Measurements from ENCODE around the gene IRF7.
A peak's percentile ranks its signal among the peaks of the same experiment; 100 is the strongest.

IRF7 gene

DNA sequence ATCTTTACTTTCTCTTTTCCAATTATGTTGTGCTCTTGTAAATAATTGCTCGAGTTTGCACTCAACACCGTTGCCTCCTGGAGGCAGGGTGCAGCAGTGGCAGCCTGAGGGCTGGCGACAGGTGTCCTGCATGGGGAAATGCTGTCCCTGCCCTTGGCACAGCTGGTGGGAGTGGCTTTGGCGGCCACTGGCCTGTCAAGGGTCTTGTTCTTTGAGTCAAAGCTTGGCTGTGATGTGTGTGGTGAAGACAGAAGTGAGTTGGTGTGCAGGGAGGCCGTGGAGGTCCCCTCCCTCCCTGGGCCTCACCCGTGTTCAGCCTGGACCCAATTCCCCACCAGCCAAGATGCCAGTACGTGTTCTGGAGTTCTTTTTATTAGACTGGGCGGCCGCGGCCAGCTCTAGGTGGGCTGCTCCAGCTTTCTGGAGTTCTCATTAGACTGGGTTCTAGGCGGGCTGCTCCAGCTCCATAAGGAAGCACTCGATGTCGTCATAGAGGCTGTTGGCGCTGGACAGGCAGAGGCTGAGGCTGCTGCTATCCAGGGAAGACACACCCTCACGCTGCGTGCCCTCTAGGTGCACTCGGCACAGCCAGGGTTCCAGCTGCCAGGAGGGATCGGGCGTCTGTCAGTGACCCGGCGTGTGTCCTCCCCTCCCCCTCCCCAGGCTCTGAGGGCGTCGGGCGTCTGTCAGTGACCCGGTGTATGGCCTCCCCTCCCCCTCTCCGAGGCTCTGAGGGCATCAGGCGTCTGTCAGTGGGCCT is 3.4 kb downstream of the IRF7 start:
- TF ChIP-seq CTCF (IDR thresholded peaks at IDR 0.05; ENCODE audit: extremely low read depth, insufficient read depth, missing control alignments): peak; percentile 29
- in situ Hi-C loops (cut with MboI; ENCODE audit: low pct_unique_long_range_greater_than_20kb, low sequenced_read_pairs, unreplicated experiment): no loop called here
- DNase-seq (ENCODE audit: low spot score): no peak

- in situ Hi-C loops (cut with MboI; ENCODE audit: low pct_unique_long_range_greater_than_20kb, low sequenced_read_pairs, unreplicated experiment): no loop called here
- TF ChIP-seq CTCF (IDR thresholded peaks at IDR 0.05; ENCODE audit: extremely low read depth, insufficient read depth, missing control alignments): no peak
These were observed 4.5 kb downstream of the IRF7 start for GRCh38 chr11:611001-611996.

GRCh38 chr11:610146-610801 is 5.5 kb downstream of the IRF7 start:
- no peak for DNase-seq (ENCODE audit: low spot score)
- no peak for TF ChIP-seq CTCF (IDR thresholded peaks at IDR 0.05; ENCODE audit: extremely low read depth, insufficient read depth, missing control alignments)
- in situ Hi-C loops (cut with MboI; ENCODE audit: low pct_unique_long_range_greater_than_20kb, low sequenced_read_pairs, unreplicated experiment): no loop called here

More at GRCh38 chr11:611001-611996, 4.5 kb downstream of the IRF7 start:
- no peak for DNase-seq (ENCODE audit: low spot score)

DNA sequence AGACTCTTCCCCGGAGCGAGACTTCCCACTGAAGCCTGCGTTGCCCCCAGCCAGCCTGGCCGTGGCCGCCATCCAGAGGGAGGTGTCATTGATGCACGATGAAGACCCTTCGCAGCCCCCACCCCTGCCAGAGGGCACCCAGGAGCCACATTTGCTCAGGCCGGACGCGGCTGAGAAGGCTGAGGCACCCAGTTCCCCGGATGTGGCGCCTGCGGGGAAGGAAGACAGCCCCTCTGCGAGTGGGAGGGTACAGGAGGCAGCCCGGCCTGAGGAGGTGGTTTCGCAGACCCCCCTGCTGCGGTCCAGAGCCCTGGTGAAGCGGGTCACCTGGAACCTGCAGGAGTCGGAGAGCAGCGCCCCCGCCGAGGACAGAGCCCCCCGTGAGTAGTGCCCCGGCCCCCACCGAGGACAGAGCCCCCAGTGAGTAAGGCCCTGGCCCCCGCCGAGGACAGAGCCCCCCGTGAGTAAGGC is 6.4 kb downstream of the IRF7 start:
- no peak for TF ChIP-seq CTCF (IDR thresholded peaks at IDR 0.05; ENCODE audit: extremely low read depth, insufficient read depth, missing control alignments)
- DNase-seq (ENCODE audit: low spot score): no peak
- in situ Hi-C loops (cut with MboI; ENCODE audit: low pct_unique_long_range_greater_than_20kb, low sequenced_read_pairs, unreplicated experiment): no loop called here

- in situ Hi-C loops (cut with MboI; ENCODE audit: low pct_unique_long_range_greater_than_20kb, low sequenced_read_pairs, unreplicated experiment): no loop called here
- no peak for TF ChIP-seq CTCF (IDR thresholded peaks at IDR 0.05; ENCODE audit: extremely low read depth, insufficient read depth, missing control alignments)
- no peak for DNase-seq (ENCODE audit: low spot score)
These were observed 6.9 kb downstream of the IRF7 start for GRCh38 chr11:608791-609251.

Data from GM13977 (cell line).